GM12864 (cell line): ENCODE data around the gene ACP1.

Experiments
- DNase-seq: peaks from one replicate; pipeline ENCODE4 v3.0.0-alpha.2; 2011; ENCODE audit warnings: low read depth
- H3K4me3 ChIP-seq: 2 replicates; pipeline ENCODE4 v1.5.1; 2011; ENCODE audit warnings: mild to moderate bottlenecking, low read depth, low read length, control low read depth
- CTCF ChIP-seq: IDR thresholded peaks from 2 replicates; pipeline ENCODE4 v1.5.1; 2011; ENCODE audit warnings: low read depth, mild to moderate bottlenecking, moderate library complexity, low read length, control low read depth, inconsistent platforms; ENCODE audit errors: missing control alignments

Gene ACP1

GRCh38 chr2:284896-285492 lies 20.2 kb downstream of the ACP1 start:
- no peak overlapping the region for H3K4me3 ChIP-seq
- no peak for TF ChIP-seq CTCF

GRCh38 chr2:285531-285930 lies 20.8 kb downstream of the ACP1 start:
- H3K4me3 ChIP-seq: no peak overlapping the region
- no peak for DNase-seq
- TF ChIP-seq CTCF: no peak

More at GRCh38 chr2:284896-285492, 20.2 kb downstream of the ACP1 start:
- DNase-seq: no peak

GRCh38 chr2:286035-286434 lies 21.3 kb downstream of the ACP1 start:
- TF ChIP-seq CTCF: no peak
- no peak overlapping the region for H3K4me3 ChIP-seq
- no peak for DNase-seq

GRCh38 chr2:286774-287392 lies 22.1 kb downstream of the ACP1 start:
- H3K4me3 ChIP-seq: no peak overlapping the region
- no peak for DNase-seq
- TF ChIP-seq CTCF: no peak

GRCh38 chr2:287471-287885 lies 22.7 kb downstream of the ACP1 start:
- no peak for DNase-seq
- no peak for TF ChIP-seq CTCF
- no peak overlapping the region for H3K4me3 ChIP-seq

GRCh38 chr2:287911-288757 lies 23.4 kb downstream of the ACP1 start, which contains the start of gene ALKAL2:
TSS of gene ALKAL2 (minus strand) at chr2:288091. CDS start at chr2:287835, 256 bp downstream.
- no peak within 1 kb of the TSS for H3K4me3 ChIP-seq
- TF ChIP-seq CTCF: no peak
- no peak for DNase-seq
